ENCODE measurements around the gene CYP4X1.
"Not testable (repeated sequence)": the region's sequence is repeated elsewhere in the genome, so short reads cannot be mapped to it uniquely, and the experiment has no call there.

CYP4X1 gene

GRCh38 chr1:47069080-47069479 is 45.6 kb downstream of the CYP4X1 start:
- not testable (repeated sequence) for H3K4me3 ChIP-seq, H3K27ac ChIP-seq

DNA sequence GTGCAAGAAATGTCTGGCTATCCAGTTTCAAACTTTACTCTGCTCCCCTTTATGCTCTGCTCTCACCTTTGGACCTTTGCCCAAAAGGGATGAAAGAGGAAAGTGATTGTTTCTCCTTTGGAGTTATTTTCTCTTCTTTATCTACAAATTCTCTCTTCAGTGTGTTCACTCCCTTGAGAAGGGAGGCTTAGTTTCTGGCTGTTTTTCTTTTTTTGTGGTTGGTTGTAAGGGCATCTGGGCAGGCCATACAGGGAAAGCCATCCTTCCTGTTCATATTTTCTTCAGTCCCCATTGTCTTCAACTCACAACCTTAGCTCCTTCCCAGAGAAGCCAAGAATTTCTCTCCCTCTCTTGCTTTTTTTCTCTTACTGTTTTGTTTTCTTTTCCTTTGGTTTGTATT is 46.0 kb downstream of the CYP4X1 start:
- not testable (repeated sequence) for H3K27ac ChIP-seq, H3K4me3 ChIP-seq

DNA sequence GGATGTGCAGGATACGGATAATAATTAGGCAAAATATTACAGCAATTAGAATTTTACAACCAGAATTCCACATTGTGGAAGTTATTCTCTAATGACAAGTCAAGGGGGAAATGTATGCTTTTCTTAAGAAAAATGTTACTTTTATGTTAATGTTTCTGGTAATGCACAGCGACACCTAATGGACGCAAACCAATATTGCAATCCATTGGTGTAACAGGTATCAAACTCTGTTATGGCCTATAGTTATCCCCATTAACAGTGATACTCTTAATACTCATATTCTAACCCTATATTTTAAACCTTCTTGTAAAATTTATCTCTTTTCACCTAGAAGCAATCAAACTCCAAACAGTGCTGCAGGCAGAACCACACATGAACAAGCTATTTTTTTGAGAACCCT is 65.9 kb downstream of the CYP4X1 start:
- H3K27ac ChIP-seq, H3K4me3 ChIP-seq: not testable (repeated sequence)

GRCh38 chr1:47091476-47091875 is 68.0 kb downstream of the CYP4X1 start:
- not testable (repeated sequence) for H3K4me3 ChIP-seq, H3K27ac ChIP-seq

All from skin epidermis (tissue), 12 donors.